ENCODE data around the gene FBXO31. TPM values are rescaled to one million over a fixed set of nuclear protein-coding genes. Genes with fewer than 3 reads are reported as not detected.

Gene FBXO31
- total RNA-seq, 1 experiment from 2014 or later = 18.8 TPM

DNA sequence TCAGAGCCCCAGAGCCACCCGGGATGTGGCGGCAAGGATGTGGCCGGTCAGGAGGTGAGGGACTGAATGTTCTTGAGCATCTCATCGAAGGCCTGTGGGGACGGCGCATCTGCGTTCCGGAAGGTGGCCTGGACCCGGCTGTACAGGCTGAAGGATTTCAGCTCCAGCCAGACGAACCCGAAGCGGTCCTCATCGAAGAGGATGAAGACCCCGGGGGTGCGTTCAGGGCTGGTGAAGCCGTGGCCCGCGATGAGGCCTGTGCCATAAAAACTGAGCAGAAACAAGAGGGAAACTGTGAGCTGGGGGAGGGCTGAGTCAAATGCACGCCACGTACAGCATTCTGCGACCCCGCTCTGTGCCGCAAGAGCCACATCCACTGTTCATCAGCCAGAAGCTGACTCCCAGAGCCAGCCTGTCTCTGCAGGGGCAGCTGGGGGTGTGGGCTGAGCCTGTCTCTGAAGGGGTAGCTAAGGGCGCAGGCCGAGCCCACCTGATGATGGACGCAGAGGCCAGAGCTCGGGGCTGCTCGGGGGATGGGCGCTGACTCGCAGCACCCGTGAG is 52.3 kb downstream of the FBXO31 start:
- CTCF ChIA-PET = no interaction called here

DNA sequence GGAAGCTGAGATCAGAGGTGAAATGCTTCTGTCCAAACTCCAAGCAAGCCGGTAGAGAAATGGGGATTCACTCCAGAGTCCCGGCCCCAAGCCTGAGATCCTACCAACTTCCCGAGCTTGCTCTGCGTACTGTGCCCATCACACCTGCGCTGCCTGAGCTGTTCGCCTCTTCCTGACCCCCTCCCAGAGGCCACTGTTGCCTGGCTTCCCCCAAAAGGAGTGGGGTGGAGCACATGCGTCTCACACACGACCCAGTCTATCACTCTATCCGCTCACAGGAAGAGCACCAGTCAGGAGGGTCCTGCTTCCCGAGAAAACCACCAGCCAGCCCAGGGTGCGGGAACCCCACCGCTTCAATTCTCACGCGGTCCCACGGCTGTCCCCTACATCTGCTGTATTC is 52.9 kb downstream of the FBXO31 start:
- Histone ChIP-seq H3K79me2 (ENCODE audit: low read depth) (no peaks in the 10 kb centered on the region), H3K4me1 (replicated peaks; ENCODE audit: insufficient read depth) (no peaks in the 10 kb centered on the region), H4K20me1 (ENCODE audit: insufficient read depth) (peaks cover 7% of the 10 kb centered on the region; the same call in 1 of the 2 replicates), H2AFZ (no peak overlapping the region), H3K9me2 (ENCODE audit: insufficient read depth) (no peaks in the 10 kb centered on the region), H3K4me3 (no peak overlapping the region), H3K4me2 (no peak overlapping the region), H3K27ac (no peak overlapping the region), H3K9me3 (ENCODE audit: insufficient read depth, low read depth) (no peaks in the 10 kb centered on the region), H3F3A (ENCODE audit: insufficient read depth, low read depth) (no peaks in the 10 kb centered on the region), H3K27me3 (ENCODE audit: insufficient read depth, low read depth) (no peaks in the 10 kb centered on the region), H3K36me3 (ENCODE audit: low read depth) (no peaks in the 10 kb centered on the region)
- CTCF ChIA-PET = no interaction called here
- no peak for DNase-seq
- POLR2A ChIA-PET (ENCODE audit: unreplicated experiment) = no interaction called here
- intact Hi-C loops (cut with micrococcal nuclease; ENCODE audit: unreplicated experiment) = no loop called here
- no peak for TF ChIP-seq EZH2 (IDR thresholded peaks at IDR 0.05; ENCODE audit: low read depth)
- TF ChIP-seq, protein P1, sequence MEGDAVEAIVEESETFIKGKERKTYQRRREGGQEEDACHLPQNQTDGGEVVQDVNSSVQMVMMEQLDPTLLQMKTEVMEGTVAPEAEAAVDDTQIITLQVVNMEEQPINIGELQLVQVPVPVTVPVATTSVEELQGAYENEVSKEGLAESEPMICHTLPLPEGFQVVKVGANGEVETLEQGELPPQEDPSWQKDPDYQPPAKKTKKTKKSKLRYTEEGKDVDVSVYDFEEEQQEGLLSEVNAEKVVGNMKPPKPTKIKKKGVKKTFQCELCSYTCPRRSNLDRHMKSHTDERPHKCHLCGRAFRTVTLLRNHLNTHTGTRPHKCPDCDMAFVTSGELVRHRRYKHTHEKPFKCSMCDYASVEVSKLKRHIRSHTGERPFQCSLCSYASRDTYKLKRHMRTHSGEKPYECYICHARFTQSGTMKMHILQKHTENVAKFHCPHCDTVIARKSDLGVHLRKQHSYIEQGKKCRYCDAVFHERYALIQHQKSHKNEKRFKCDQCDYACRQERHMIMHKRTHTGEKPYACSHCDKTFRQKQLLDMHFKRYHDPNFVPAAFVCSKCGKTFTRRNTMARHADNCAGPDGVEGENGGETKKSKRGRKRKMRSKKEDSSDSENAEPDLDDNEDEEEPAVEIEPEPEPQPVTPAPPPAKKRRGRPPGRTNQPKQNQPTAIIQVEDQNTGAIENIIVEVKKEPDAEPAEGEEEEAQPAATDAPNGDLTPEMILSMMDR (conservative IDR thresholded peaks at IDR 0.05) = no peak
- BruUV-seq (replicated peaks) = no TSS peak

More for the DNA sequence above, 52.3 kb downstream of the FBXO31 start:
- H3K36me3 ChIP-seq (ENCODE audit: low read depth) = no peaks in the 10 kb centered on the region
- H2AFZ ChIP-seq = no peak overlapping the region
- H3K4me3 ChIP-seq = no peak overlapping the region
- H3K27me3 ChIP-seq (ENCODE audit: insufficient read depth, low read depth) = no peaks in the 10 kb centered on the region
- no peak for DNase-seq
- no peaks in the 10 kb centered on the region for H3F3A ChIP-seq (ENCODE audit: insufficient read depth, low read depth)
- H3K27ac ChIP-seq = no peak overlapping the region
- H3K4me1 ChIP-seq (replicated peaks; ENCODE audit: insufficient read depth) = no peaks in the 10 kb centered on the region
- no peak overlapping the region for H3K4me2 ChIP-seq
- POLR2A ChIA-PET (ENCODE audit: unreplicated experiment) = no interaction called here
- no TSS peak for BruUV-seq (replicated peaks)
- no peaks in the 10 kb centered on the region for H3K9me3 ChIP-seq (ENCODE audit: insufficient read depth, low read depth)
- H3K9me2 ChIP-seq (ENCODE audit: insufficient read depth) = no peaks in the 10 kb centered on the region
- H3K79me2 ChIP-seq (ENCODE audit: low read depth) = no peaks in the 10 kb centered on the region
- TF ChIP-seq, protein P1 (conservative IDR thresholded peaks at IDR 0.05) = no peak
- TF ChIP-seq EZH2 (IDR thresholded peaks at IDR 0.05; ENCODE audit: low read depth) = no peak
- intact Hi-C loops (cut with micrococcal nuclease; ENCODE audit: unreplicated experiment) = no loop called here
- H4K20me1 ChIP-seq (ENCODE audit: insufficient read depth) = peaks cover 5% of the 10 kb centered on the region; the same call in 1 of the 2 replicates

DNA sequence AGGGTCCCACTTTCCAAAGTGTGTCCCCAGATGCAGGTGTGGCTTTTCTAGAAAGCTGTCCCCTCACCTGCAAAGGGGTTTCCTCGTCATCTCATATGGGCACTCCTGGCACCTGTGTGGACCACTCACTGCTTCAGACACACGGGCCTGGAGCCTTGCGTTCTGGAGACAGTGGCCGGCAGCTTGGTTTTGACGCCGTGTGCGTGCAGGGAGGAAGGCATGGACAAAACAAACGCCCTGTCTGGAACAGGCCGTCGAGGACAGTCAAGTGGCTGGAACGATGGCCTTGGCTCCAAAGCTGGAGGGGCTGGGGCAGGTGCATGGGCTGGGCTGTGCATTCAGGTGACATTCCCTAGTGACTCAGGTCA is 53.3 kb downstream of the FBXO31 start:
- H3K36me3 ChIP-seq (ENCODE audit: low read depth) = no peaks in the 10 kb centered on the region
- intact Hi-C loops (cut with micrococcal nuclease; ENCODE audit: unreplicated experiment) = no loop called here
- H3K9me2 ChIP-seq (ENCODE audit: insufficient read depth) = no peaks in the 10 kb centered on the region
- no peaks in the 10 kb centered on the region for H3K4me1 ChIP-seq (replicated peaks; ENCODE audit: insufficient read depth)
- no peaks in the 10 kb centered on the region for H3F3A ChIP-seq (ENCODE audit: insufficient read depth, low read depth)
- no peaks in the 10 kb centered on the region for H3K27me3 ChIP-seq (ENCODE audit: insufficient read depth, low read depth)
- no peak overlapping the region for H3K4me2 ChIP-seq
- ChIA-PET POLR2A (ENCODE audit: unreplicated experiment) (no interaction called here), CTCF (no interaction called here)
- no peak overlapping the region for H3K4me3 ChIP-seq
- no TSS peak for BruUV-seq (replicated peaks)
- H2AFZ ChIP-seq = no peak overlapping the region
- H4K20me1 ChIP-seq (ENCODE audit: insufficient read depth) = peaks cover 7% of the 10 kb centered on the region; the same call in 1 of the 2 replicates
- no peak for DNase-seq
- no peaks in the 10 kb centered on the region for H3K79me2 ChIP-seq (ENCODE audit: low read depth)
- no peak overlapping the region for H3K27ac ChIP-seq
- H3K9me3 ChIP-seq (ENCODE audit: insufficient read depth, low read depth) = no peaks in the 10 kb centered on the region
- no peak for TF ChIP-seq EZH2 (IDR thresholded peaks at IDR 0.05; ENCODE audit: low read depth)
- TF ChIP-seq, protein P1 (conservative IDR thresholded peaks at IDR 0.05) = no peak

Measured in PC-9 (cell line).